Omental fat pad (tissue), 4 donors: ENCODE results near the gene KRTAP10-11. TPM values are rescaled to one million over a fixed set of nuclear protein-coding genes. Genes with fewer than 3 reads are reported as not detected.

ENCODE experiments used
- ATAC-seq: fragments of 150-250 bp; one replicate; pipeline ENCODE4 v1.9.1; 2016; ENCODE audit warnings: mild to moderate bottlenecking, moderate library complexity; ENCODE audit not compliant: low FRiP score
- DNase-seq: peaks from one replicate; pipeline ENCODE4 v3.0.0-alpha.2; 2019; ENCODE audit warnings: low spot score
- small RNA-seq: library from RNA; depleted of rRNA; stranded (forward); fragments of <200 nt; gene quantifications from one replicate; pipeline ENCODE3, GENCODE V24; 2016
- total RNA-seq, 4 donors: library from RNA; depleted of rRNA; stranded (reverse); fragments of >200 nt; gene quantifications; one replicate each; pipeline ENCODE4 v1.1.0, GENCODE V29; 2016
- TF ChIP-seq, protein P1 (sequence below), 3 donors: fragments of 450-650 bp; IDR thresholded peaks; one replicate each; pipeline ENCODE4 v1.5.1; 2016 to 2017; ENCODE audit warnings: antibody characterized with exemption in 3 of 3, mild to moderate bottlenecking in 3 of 3, moderate library complexity in 2 of 3

The KRTAP10-11 gene
- total RNA-seq, 4 donors from 2014 or later, result not detected

DNA sequence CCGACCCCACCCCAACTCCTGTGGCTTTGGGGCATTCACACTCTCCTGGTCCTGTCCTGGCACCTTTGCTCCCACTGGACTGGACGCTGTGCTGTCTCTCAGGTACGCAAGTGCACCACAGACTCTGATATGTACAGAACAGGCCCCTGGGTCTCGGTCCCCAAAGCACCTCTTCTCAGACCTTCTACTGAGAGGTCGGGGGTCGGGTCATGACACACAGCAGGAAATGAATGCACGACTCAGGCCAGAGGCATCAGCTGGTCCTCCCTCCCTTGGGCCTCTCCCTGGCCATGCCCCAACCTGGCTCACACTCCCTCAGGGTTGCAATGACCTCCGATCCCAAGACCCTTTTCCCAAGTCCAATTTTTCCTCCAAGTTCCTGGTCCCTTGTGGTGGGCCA lies 49.0 kb downstream of the KRTAP10-11 start:
- TF ChIP-seq, protein P1, sequence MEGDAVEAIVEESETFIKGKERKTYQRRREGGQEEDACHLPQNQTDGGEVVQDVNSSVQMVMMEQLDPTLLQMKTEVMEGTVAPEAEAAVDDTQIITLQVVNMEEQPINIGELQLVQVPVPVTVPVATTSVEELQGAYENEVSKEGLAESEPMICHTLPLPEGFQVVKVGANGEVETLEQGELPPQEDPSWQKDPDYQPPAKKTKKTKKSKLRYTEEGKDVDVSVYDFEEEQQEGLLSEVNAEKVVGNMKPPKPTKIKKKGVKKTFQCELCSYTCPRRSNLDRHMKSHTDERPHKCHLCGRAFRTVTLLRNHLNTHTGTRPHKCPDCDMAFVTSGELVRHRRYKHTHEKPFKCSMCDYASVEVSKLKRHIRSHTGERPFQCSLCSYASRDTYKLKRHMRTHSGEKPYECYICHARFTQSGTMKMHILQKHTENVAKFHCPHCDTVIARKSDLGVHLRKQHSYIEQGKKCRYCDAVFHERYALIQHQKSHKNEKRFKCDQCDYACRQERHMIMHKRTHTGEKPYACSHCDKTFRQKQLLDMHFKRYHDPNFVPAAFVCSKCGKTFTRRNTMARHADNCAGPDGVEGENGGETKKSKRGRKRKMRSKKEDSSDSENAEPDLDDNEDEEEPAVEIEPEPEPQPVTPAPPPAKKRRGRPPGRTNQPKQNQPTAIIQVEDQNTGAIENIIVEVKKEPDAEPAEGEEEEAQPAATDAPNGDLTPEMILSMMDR (IDR thresholded peaks at IDR 0.05), result no peak
- DNase-seq (no peak), ATAC-seq (no peak)

DNA sequence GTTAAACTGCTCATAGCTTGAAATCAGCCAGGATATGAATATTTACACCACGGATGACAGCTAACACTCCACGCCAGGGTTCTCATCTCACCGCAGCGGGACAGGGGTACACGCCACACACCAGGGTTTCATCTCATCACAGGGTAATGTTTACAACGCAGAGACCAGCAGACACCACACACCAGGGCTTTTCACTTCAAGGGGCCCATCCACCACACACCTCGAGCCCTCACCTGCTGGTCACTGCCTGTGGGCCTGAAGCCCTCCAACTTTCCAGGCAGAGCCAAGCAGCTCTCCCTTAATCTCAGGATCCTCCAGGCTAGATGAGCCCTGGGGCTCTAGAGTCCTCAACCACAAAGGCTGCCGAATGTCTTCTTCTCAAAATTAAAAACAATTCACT lies 49.4 kb downstream of the KRTAP10-11 start:
- no peak for DNase-seq
- ATAC-seq, result no peak
- TF ChIP-seq, protein P1 (IDR thresholded peaks at IDR 0.05), result no peak

DNA sequence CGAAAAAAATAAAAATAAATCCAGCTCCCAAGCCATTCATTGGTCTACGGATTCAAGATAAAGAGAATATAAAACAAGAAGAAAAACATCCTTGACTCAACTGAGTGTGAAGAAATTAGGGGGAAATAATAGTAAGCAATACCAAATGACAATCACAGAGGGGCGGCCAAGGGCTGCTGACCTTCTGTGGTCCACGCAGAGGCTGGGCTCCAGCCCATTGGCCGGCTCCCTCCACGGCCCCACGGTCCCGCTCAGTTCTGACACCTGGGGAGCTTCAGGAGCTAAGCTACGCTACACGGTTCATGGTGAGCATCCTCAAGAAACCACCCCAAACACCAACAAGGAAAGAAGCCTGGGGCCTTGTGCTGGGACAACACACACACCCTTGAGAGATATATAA lies 50.4 kb downstream of the KRTAP10-11 start:
- no peak for DNase-seq
- TF ChIP-seq, protein P1 (IDR thresholded peaks at IDR 0.05), result no peak
- ATAC-seq, result no peak

Small RNA genes lying within 50 kb of the gene (small RNA-seq; reads per million reads assigned to genes)
- gene KRTAP12-6P, result not detected

Other genes with a start within 250 kb of the KRTAP10-11 start
- 1 to 10 TPM; 1.4 to 4.4 (median 3.6) TPM for gene LRRC3, start 190.9 kb upstream of the KRTAP10-11 start, total RNA-seq
- not detected for gene KRTAP10-1, start 106.2 kb upstream of the KRTAP10-11 start, total RNA-seq
- gene KRTAP10-2, start 94.9 kb upstream of the KRTAP10-11 start, total RNA-seq, result not detected
- gene KRTAP10-3, start 87.6 kb upstream of the KRTAP10-11 start, total RNA-seq, result not detected
- gene KRTAP10-4, start 72.7 kb upstream of the KRTAP10-11 start, total RNA-seq, result not detected
- gene KRTAP10-5, start 65.8 kb upstream of the KRTAP10-11 start, total RNA-seq, result not detected
- gene KRTAP10-6, start 53.9 kb upstream of the KRTAP10-11 start, total RNA-seq, result not detected
- not detected for gene KRTAP10-7, start 45.8 kb upstream of the KRTAP10-11 start, total RNA-seq
- not detected for gene KRTAP10-8, start 34.3 kb upstream of the KRTAP10-11 start, total RNA-seq
- gene KRTAP10-9, start 19.3 kb upstream of the KRTAP10-11 start, total RNA-seq, result not detected
- not detected for gene KRTAP10-10, start 9.1 kb upstream of the KRTAP10-11 start, total RNA-seq
- not detected for gene KRTAP12-4, start 8.2 kb downstream of the KRTAP10-11 start, total RNA-seq
- not detected for gene KRTAP12-3, start 11.5 kb downstream of the KRTAP10-11 start, total RNA-seq
- gene KRTAP12-2, start 20.5 kb downstream of the KRTAP10-11 start, total RNA-seq, result not detected
- gene KRTAP12-1, start 35.7 kb downstream of the KRTAP10-11 start, total RNA-seq, result not detected
- gene KRTAP10-12, start 50.8 kb downstream of the KRTAP10-11 start, total RNA-seq, result not detected
- gene TSPEAR, start 65.2 kb downstream of the KRTAP10-11 start, total RNA-seq, result under 1 TPM in 1 of 4 donors, not detected in 3; 0.19 TPM
- gene UBE2G2, start 155.4 kb downstream of the KRTAP10-11 start, total RNA-seq, result 100 to 1,000 TPM in 3 of 4 donors, 10 to 100 TPM in 1; 95.8 to 187 (median 103) TPM
- gene SUMO3, start 171.6 kb downstream of the KRTAP10-11 start, total RNA-seq, result 10 to 100 TPM; 55.5 to 62.9 (median 60.2) TPM
- 100 to 1,000 TPM; 200 to 241 (median 214) TPM for gene PTTG1IP, start 227.3 kb downstream of the KRTAP10-11 start, total RNA-seq